Right hindlimb (tissue), 1 donor: ENCODE measurements around the gene HS3ST6.
"Not testable (repeated sequence)": the region's sequence is repeated elsewhere in the genome, so short reads cannot be mapped to it uniquely, and the experiment has no call there.

ENCODE experiments used
- DNase-seq: peaks from one replicate; pipeline ENCODE4 v3.0.0-alpha.2; 2018

Gene HS3ST6

GRCh38 chr16:1924095-1924494, 5.9 kb upstream of the HS3ST6 start:
- no peak for DNase-seq

GRCh38 chr16:1923299-1924034, 5.3 kb upstream of the HS3ST6 start:
- DNase-seq = peak; percentile 61

GRCh38 chr16:1922357-1922756, 4.1 kb upstream of the HS3ST6 start:
- no peak for DNase-seq

- DNase-seq = no peak
Measured at GRCh38 chr16:1920727-1921171, 2.5 kb upstream of the HS3ST6 start.

- not testable (repeated sequence) for DNase-seq
Measured at GRCh38 chr16:1920122-1920521, 1.9 kb upstream of the HS3ST6 start.

- DNase-seq = no peak
Measured at GRCh38 chr16:1919327-1919998, 1.2 kb upstream of the HS3ST6 start.

GRCh38 chr16:1917665-1918350, 407 bp downstream of the HS3ST6 start:
- no peak for DNase-seq

- DNase-seq = no peak
Measured at GRCh38 chr16:1917056-1917664, 1.1 kb downstream of the HS3ST6 start.

GRCh38 chr16:1916640-1916990, 1.6 kb downstream of the HS3ST6 start:
- no peak for DNase-seq

- DNase-seq = no peak
Measured at GRCh38 chr16:1915732-1916639, 2.2 kb downstream of the HS3ST6 start.

GRCh38 chr16:1914988-1915387, 3.2 kb downstream of the HS3ST6 start:
- no peak for DNase-seq

- DNase-seq = no peak
Measured at GRCh38 chr16:1914084-1914608, 4.1 kb downstream of the HS3ST6 start.

GRCh38 chr16:1913327-1914083, 4.7 kb downstream of the HS3ST6 start:
- no peak for DNase-seq

- no peak for DNase-seq
Measured at GRCh38 chr16:1912215-1912543, 6.0 kb downstream of the HS3ST6 start.

GRCh38 chr16:1911467-1912214, 6.6 kb downstream of the HS3ST6 start:
- DNase-seq = no peak

GRCh38 chr16:1909561-1910231, 8.5 kb downstream of the HS3ST6 start:
- DNase-seq = peak; percentile 18

- DNase-seq = no peak
Measured at GRCh38 chr16:1908983-1909382, 9.2 kb downstream of the HS3ST6 start.

GRCh38 chr16:1908184-1908583, 10.0 kb downstream of the HS3ST6 start:
- peak; percentile 19 for DNase-seq

- DNase-seq = no peak
Measured at GRCh38 chr16:1907226-1907860, 10.9 kb downstream of the HS3ST6 start.

GRCh38 chr16:1906846-1907165, 11.4 kb downstream of the HS3ST6 start:
- no peak for DNase-seq
